HG03280 (cell line): ENCODE results near the gene EOLA1.
"Not testable (repeated sequence)": the region's sequence is repeated elsewhere in the genome, so short reads cannot be mapped to it uniquely, and the experiment has no call there.

Experiments
- ATAC-seq: cut with Tn5 transposase; IDR thresholded peaks from one replicate; pipeline ENCODE4 v1.9.1; 2021; ENCODE audit warnings: mild to moderate bottlenecking, moderate library complexity; ENCODE audit not compliant: unreplicated experiment

Gene EOLA1

GRCh38 chrX:149541521-149542047 lies 772 bp downstream of the EOLA1 start:
- ATAC-seq: no peak

- not testable (repeated sequence) for ATAC-seq
Measured at GRCh38 chrX:149545545-149546543, 5.0 kb downstream of the EOLA1 start.

- ATAC-seq: not testable (repeated sequence)
Measured at GRCh38 chrX:149546962-149547361, 6.2 kb downstream of the EOLA1 start.

GRCh38 chrX:149547782-149548181 lies 7.0 kb downstream of the EOLA1 start:
- ATAC-seq: not testable (repeated sequence)

GRCh38 chrX:149549701-149550100 lies 8.9 kb downstream of the EOLA1 start, which contains the start of gene HSFX3:
Gene HSFX3, minus strand, starts transcription at chrX:149549924. Its CDS starts 72 bp downstream, at chrX:149549852.
- not testable (repeated sequence) for ATAC-seq

- not testable (repeated sequence) for ATAC-seq
Measured at GRCh38 chrX:149550454-149550853, 9.6 kb downstream of the EOLA1 start.

GRCh38 chrX:149551245-149551938 lies 10.6 kb downstream of the EOLA1 start:
- ATAC-seq: not testable (repeated sequence)

GRCh38 chrX:149551939-149552248 lies 11.1 kb downstream of the EOLA1 start:
- ATAC-seq: not testable (repeated sequence)

GRCh38 chrX:149555251-149555650 lies 14.4 kb downstream of the EOLA1 start:
- not testable (repeated sequence) for ATAC-seq

GRCh38 chrX:149563359-149563758 lies 22.5 kb downstream of the EOLA1 start:
- ATAC-seq: no peak

GRCh38 chrX:149567621-149568417 lies 27.0 kb downstream of the EOLA1 start:
- ATAC-seq: no peak

GRCh38 chrX:149568701-149569296 lies 28.0 kb downstream of the EOLA1 start:
- ATAC-seq: no peak

- no peak for ATAC-seq
Measured at GRCh38 chrX:149569770-149570169, 29.0 kb downstream of the EOLA1 start.

- ATAC-seq: no peak
Measured at GRCh38 chrX:149570668-149571067, 29.9 kb downstream of the EOLA1 start.

- no peak for ATAC-seq
Measured at GRCh38 chrX:149571770-149572169, 31.0 kb downstream of the EOLA1 start.

- no peak for ATAC-seq
Measured at GRCh38 chrX:149572743-149573142, 31.9 kb downstream of the EOLA1 start.

GRCh38 chrX:149573456-149573855 lies 32.6 kb downstream of the EOLA1 start:
- ATAC-seq: peak; percentile 99

GRCh38 chrX:149585631-149586030 lies 44.8 kb downstream of the EOLA1 start:
- not testable (repeated sequence) for ATAC-seq

- ATAC-seq: not testable (repeated sequence)
Measured at GRCh38 chrX:149587359-149587758, 46.5 kb downstream of the EOLA1 start, which contains the start of gene MAGEA9B. Gene MAGEA9B, minus strand, starts transcription at chrX:149587459. Its CDS starts 4,280 bp downstream, at chrX:149583179.

- ATAC-seq: not testable (repeated sequence)
Measured at GRCh38 chrX:149590993-149591392, 50.2 kb downstream of the EOLA1 start.
